IMR-90 (cell line): Measurements from ENCODE around the gene WDR1. TPM values are rescaled to one million over a fixed set of nuclear protein-coding genes. Genes with fewer than 3 reads are reported as not detected.

Source experiments
- ATAC-seq: fragments of 200-7000 bp; cut with Tn5 transposase; 2 replicates; pipeline ENCODE4 v1.9.1; 2020; ENCODE audit warnings: low read depth, mild to moderate bottlenecking, moderate library complexity
- BruUV-seq: library from RNA; stranded (reverse); fragments of 400-500 nt; replicated peaks from 2 replicates; lab custom pipeline; 2021; lab: Mats Ljungman, UMichigan
- CTCF ChIA-PET: fragments of 300-600 bp; formaldehyde crosslinking; extraction: SDS; loops from one replicate; lab custom pipeline; 2021; ENCODE audit warnings: antibody characterized with exemption; lab: Yijun Ruan, JAX
- POLR2A ChIA-PET: fragments of 300-600 bp; sonication (Branson Sonifier 250); formaldehyde crosslinking; loops from one replicate; lab custom pipeline; 2022; ENCODE audit warnings: antibody characterized with exemption; ENCODE audit not compliant: unreplicated experiment; lab: Charles Lee
- DNase-seq: peaks from one replicate; pipeline ENCODE4 v3.0.0; 2013
- H2AFZ ChIP-seq: replicated peaks from 2 replicates; pipeline ENCODE3; 2013; ENCODE audit warnings: low read length, mild to moderate bottlenecking; ENCODE audit not compliant: poor library complexity
- H2AK5ac ChIP-seq: 2 replicates; pipeline ENCODE4 v1.6.1; 2013; ENCODE audit warnings: low read depth, low read length, inconsistent platforms
- H2AK9ac ChIP-seq: replicated peaks from 2 replicates; pipeline ENCODE3; 2013; ENCODE audit warnings: mild to moderate bottlenecking, low read depth, low read length, moderate library complexity; ENCODE audit not compliant: poor library complexity
- H2BK120ac ChIP-seq: 2 replicates; pipeline ENCODE4 v1.6.1; 2013; ENCODE audit warnings: low read depth, low read length, inconsistent platforms
- H2BK15ac ChIP-seq: 3 replicates; pipeline ENCODE4 v1.6.1; 2013; ENCODE audit warnings: low read depth, low read length, inconsistent platforms
- H2BK20ac ChIP-seq: 2 replicates; pipeline ENCODE4 v1.6.1; 2013; ENCODE audit warnings: low read depth, mild to moderate bottlenecking, inconsistent platforms, low read length, moderate library complexity
- H2BK5ac ChIP-seq: 2 replicates; pipeline ENCODE4 v1.6.1; 2013; ENCODE audit warnings: mild to moderate bottlenecking, low read depth, low read length, inconsistent platforms; ENCODE audit not compliant: poor library complexity, severe bottlenecking
- H3K14ac ChIP-seq: replicated peaks from 2 replicates; pipeline ENCODE4 v1.6.1; 2013; ENCODE audit warnings: low read depth, low read length, inconsistent platforms
- H3K18ac ChIP-seq: 2 replicates; pipeline ENCODE4 v1.6.1; 2013; ENCODE audit warnings: low read depth, low read length, control low read depth
- H3K23ac ChIP-seq: 2 replicates; pipeline ENCODE4 v1.6.1; 2013; ENCODE audit warnings: low read depth, low read length, inconsistent platforms
- H3K27ac ChIP-seq: 2 replicates; pipeline ENCODE4 v1.5.1; 2013; ENCODE audit warnings: mild to moderate bottlenecking, control low read depth, low read length; ENCODE audit not compliant: insufficient read depth
- H3K27me3 ChIP-seq: 2 replicates; pipeline ENCODE4 v1.6.1; 2013; ENCODE audit warnings: low read length; ENCODE audit not compliant: control insufficient read depth, insufficient read depth
- H3K36me3 ChIP-seq: 2 replicates; pipeline ENCODE4 v1.6.1; 2013; ENCODE audit warnings: low read length, mixed read lengths; ENCODE audit not compliant: control insufficient read depth, insufficient read depth
- H3K4ac ChIP-seq: 2 replicates; pipeline ENCODE4 v1.6.1; 2013; ENCODE audit warnings: low read depth, low read length, inconsistent platforms
- H3K4me1 ChIP-seq: 2 replicates; pipeline ENCODE4 v1.6.1; 2013; ENCODE audit warnings: low read length, mixed read lengths; ENCODE audit not compliant: control insufficient read depth, insufficient read depth
- H3K4me2 ChIP-seq: 2 replicates; pipeline ENCODE4 v1.6.1; 2013; ENCODE audit warnings: low read depth, mild to moderate bottlenecking, control low read depth, low read length, moderate library complexity
- H3K4me3 ChIP-seq: 2 replicates; pipeline ENCODE4 v1.5.1; 2013; ENCODE audit warnings: low read depth, mild to moderate bottlenecking, control low read depth, low read length, moderate library complexity; ENCODE audit not compliant: insufficient read depth
- H3K56ac ChIP-seq: 2 replicates; pipeline ENCODE4 v1.6.1; 2013; ENCODE audit warnings: low read length, inconsistent platforms; ENCODE audit not compliant: insufficient read depth; ENCODE audit errors: extremely low read depth
- H3K79me1 ChIP-seq, 2 experiments: 2 replicates each; pipeline ENCODE4 v1.6.1; 2013; ENCODE audit warnings: low read length in 2 of 2, inconsistent platforms in 1 of 2, low read depth in 1 of 2
- H3K9ac ChIP-seq: 2 replicates; pipeline ENCODE4 v1.6.1; 2013; ENCODE audit warnings: low read depth, low read length, control low read depth
- H3K9me1 ChIP-seq: 2 replicates; pipeline ENCODE4 v1.6.1; 2013; ENCODE audit warnings: low read length, inconsistent platforms; ENCODE audit not compliant: insufficient read depth
- H3K9me3 ChIP-seq: 2 replicates; pipeline ENCODE4 v1.6.1; 2013; ENCODE audit warnings: low read length; ENCODE audit not compliant: control insufficient read depth, insufficient read depth
- H4K20me1 ChIP-seq: 2 replicates; pipeline ENCODE4 v1.6.1; 2013; ENCODE audit warnings: low read length, inconsistent platforms; ENCODE audit not compliant: insufficient read depth
- H4K5ac ChIP-seq: 2 replicates; pipeline ENCODE4 v1.6.1; 2013; ENCODE audit warnings: mild to moderate bottlenecking, low read depth, low read length, control low read depth
- H4K8ac ChIP-seq, 2 experiments: 2 replicates each; pipeline ENCODE4 v1.6.1; 2013; ENCODE audit warnings: low read depth in 2 of 2, low read length in 2 of 2, control low read depth in 1 of 2, inconsistent platforms in 1 of 2
- H4K91ac ChIP-seq: 2 replicates; pipeline ENCODE4 v1.6.1; 2013; ENCODE audit warnings: low read depth, low read length, inconsistent platforms; ENCODE audit not compliant: insufficient read depth
- CEBPB ChIP-seq: IDR thresholded peaks from 2 replicates; pipeline ENCODE4 v1.6.1; 2012; ENCODE audit warnings: low read depth, low read length, improper control_type of control experiment
- CHD1 ChIP-seq: IDR thresholded peaks from 2 replicates; pipeline ENCODE4 v1.6.1; 2012; ENCODE audit warnings: low read depth, low read length, improper control_type of control experiment
- CTCF ChIP-seq: conservative IDR thresholded peaks from 2 replicates; pipeline ENCODE4 v1.5.1; 2012; ENCODE audit warnings: mild to moderate bottlenecking, low read depth, low read length, improper control_type of control experiment
- MAFK ChIP-seq: IDR thresholded peaks from 2 replicates; pipeline ENCODE4 v1.6.1; 2012; ENCODE audit warnings: low read depth, low read length, improper control_type of control experiment
- MXI1 ChIP-seq: IDR thresholded peaks from 2 replicates; pipeline ENCODE4 v1.6.1; 2012; ENCODE audit warnings: low read depth, mild to moderate bottlenecking, low read length, moderate library complexity, borderline replicate concordance
- NFE2L2 ChIP-seq: fragments of 150-350 bp; IDR thresholded peaks from 2 replicates; pipeline ENCODE4 v1.6.1; 2016; ENCODE audit warnings: low read depth, mild to moderate bottlenecking, low read length
- RAD21 ChIP-seq: IDR thresholded peaks from 2 replicates; pipeline ENCODE4 v1.6.1; 2012; ENCODE audit warnings: low read length, improper control_type of control experiment
- RCOR1 ChIP-seq: IDR thresholded peaks from 2 replicates; pipeline ENCODE4 v1.6.1; 2012; ENCODE audit warnings: mild to moderate bottlenecking, low read length, improper control_type of control experiment; ENCODE audit not compliant: insufficient replicate concordance
- RFX5 ChIP-seq: IDR thresholded peaks from 2 replicates; pipeline ENCODE4 v1.8.0; 2012; ENCODE audit warnings: low read depth, mild to moderate bottlenecking, low read length, moderate library complexity
- SMC3 ChIP-seq: fragments of 150-350 bp; IDR thresholded peaks from 2 replicates; pipeline ENCODE4 v1.6.1; 2016; ENCODE audit warnings: low read depth, mild to moderate bottlenecking, antibody characterized with exemption, low read length, moderate library complexity
- WGBS, 2 experiments: methylation state at CpG; one replicate each; pipeline versions ENCODE4 v1.1.5 to v1.1.7; 2013; ENCODE audit warnings: missing lambda C conversion rate in 2 of 2; ENCODE audit not compliant: insufficient read length in 1 of 2; ENCODE audit errors: extremely low coverage in 2 of 2; 5-methylcytosine and 5-hydroxymethylcytosine counted together
- dilution Hi-C: fragments of 300-500 bp; cut with HindIII; formaldehyde crosslinking; loops from one replicate; pipeline ENCODE4 v1.14.3; 2018; ENCODE audit warnings: low sequenced_read_pairs; ENCODE audit not compliant: unreplicated experiment
- in situ Hi-C: fragments of 300-500 bp; cut with MboI; formaldehyde crosslinking; loops from 3 replicates; pipeline ENCODE4 v1.14.3; 2019; ENCODE audit warnings: low sequenced_read_pairs, inconsistent platforms, mixed read lengths
- intact Hi-C: fragments of 100-400 bp; cut with micrococcal nuclease; formaldehyde crosslinking; loops from 2 replicates; pipeline ENCODE4 v1.10.0; 2022
- polyA plus RNA-seq, 3 experiments: library from polyadenylated mRNA; depleted of rRNA; stranded (reverse); fragments of >200 nt; gene quantifications; 2 replicates each; pipeline ENCODE4 v1.2.3, GENCODE V29; 2012; ENCODE audit warnings: low replicate concordance in 1 of 3
- total RNA-seq: library from RNA; depleted of rRNA; stranded (reverse); fragments of >200 nt; gene quantifications from 2 replicates; pipeline ENCODE4 v1.2.3, GENCODE V29; 2012

The WDR1 gene
- total and polyA plus RNA-seq, 2 of the 4 experiments (the other 2 are of a cell fraction), result 725 to 992 TPM

GRCh38 chr4:10080589-10081217 lies 35.9 kb downstream of the WDR1 start:
- Histone ChIP-seq H3K9me3 (no peaks in the 10 kb centered on the region), H3K18ac (no peak overlapping the region), H3K9ac (no peak overlapping the region), H4K5ac (no peak overlapping the region), H4K91ac (no peak overlapping the region), H3K36me3 (peaks cover 96% of the 10 kb centered on the region), H2BK20ac (no peak overlapping the region), H4K8ac (no peak overlapping the region), H2BK120ac (no peak overlapping the region), H3K4me3 (no peak overlapping the region), H3K23ac (no peak overlapping the region), H3K9me1 (no peaks in the 10 kb centered on the region), H3K79me1 (peaks cover 38 to 77% of the 10 kb centered on the region in 2 experiments; a peak in 3 of 4 replicates), H2BK5ac (no peak overlapping the region), H3K14ac (no peak overlapping the region), H2AK9ac (peak overlapping the region; percentile 34), H3K4ac (no peak overlapping the region), H2AK5ac (no peak overlapping the region), H3K27ac (no peak overlapping the region), H3K4me1 (no peaks in the 10 kb centered on the region), H3K4me2 (no peak overlapping the region), H2AFZ (peak overlapping the region; percentile 17), H3K27me3 (no peaks in the 10 kb centered on the region), H3K56ac (no peak overlapping the region), H2BK15ac (no peak overlapping the region), H4K20me1 (peaks cover 88% of the 10 kb centered on the region)
- WGBS, 2 experiments, result 100% methylated on average over 2 of the region's 10 CpGs; no CpG with 5 or more reads in 1 of the 2 experiments
- intact Hi-C loops (no loop called here), dilution Hi-C loops (no loop called here), in situ Hi-C loops (loop anchor here (25.0 kb wide), 2 partner anchors 107 to 1643 kb away; partner anchors contain the start of genes ACOX3 and TRMT44)
- ChIA-PET CTCF (no interaction called here), POLR2A (no interaction called here)
- ATAC-seq, result no peak
- no peak for TF ChIP-seq MAFK
- TF ChIP-seq CTCF, result no peak
- TF ChIP-seq RCOR1, result no peak
- no peak for TF ChIP-seq NFE2L2
- no peak for TF ChIP-seq SMC3
- TF ChIP-seq RFX5, result no peak
- TF ChIP-seq RAD21, result no peak
- no peak for TF ChIP-seq CHD1
- TF ChIP-seq CEBPB, result no peak
- no peak for TF ChIP-seq MXI1
- no peak for DNase-seq
- BruUV-seq, result no TSS peak
